K562 (cell line): ENCODE measurements around the gene URGCP.

ENCODE experiments used
- ATF7 ChIP-seq: fragments of 450-650 bp; IDR thresholded peaks from 2 replicates; pipeline ENCODE4 v1.7.1; 2014; ENCODE audit warnings: mild to moderate bottlenecking, moderate library complexity
- CHCHD3 ChIP-seq: fragments of 250-450 bp; sonication (Bioruptor Pico); IDR thresholded peaks from 2 replicates; pipeline ENCODE4 v2.1.2; 2022; ENCODE audit warnings: mild to moderate bottlenecking
- KDM5B ChIP-seq: fragments of 200-600 bp; sonication (generic); IDR thresholded peaks from 2 replicates; pipeline ENCODE4 v1.6.1; 2012; ENCODE audit warnings: low read depth, mild to moderate bottlenecking, moderate library complexity, low read length, control low read depth, inconsistent platforms; ENCODE audit not compliant: insufficient replicate concordance
- LARP7 ChIP-seq: fragments of 450-650 bp; IDR thresholded peaks from 2 replicates; pipeline ENCODE4 v1.6.1; 2016
- POLR2A ChIP-seq: fragments of 450-650 bp; conservative IDR thresholded peaks from 2 replicates; pipeline ENCODE4 v1.6.1; 2016
- RCOR1 ChIP-seq, 2 experiments: IDR thresholded peaks; 2 replicates each; pipeline ENCODE4 v1.6.1; 2012; ENCODE audit warnings: low read depth in 2 of 2, low read length in 2 of 2, borderline replicate concordance in 1 of 2, improper control_type of control experiment in 1 of 2
- SP1 ChIP-seq: sonication (generic); formaldehyde crosslinking; IDR thresholded peaks from 2 replicates; pipeline ENCODE4 v1.8.1; 2022; ENCODE audit warnings: mild to moderate bottlenecking, missing genetic modification reagents
- ZKSCAN1 ChIP-seq: fragments of 150-350 bp; IDR thresholded peaks from 2 replicates; pipeline ENCODE4 v1.6.1; 2016; ENCODE audit warnings: low read depth, low read length
- TF ChIP-seq, protein P1 (sequence below), 2 experiments: IDR thresholded peaks; 2 replicates each; pipeline ENCODE4 v1.6.1; 2011; ENCODE audit warnings: borderline replicate concordance in 1 of 2, control low read depth in 1 of 2, low read depth in 1 of 2, low read length in 1 of 2, mild to moderate bottlenecking in 1 of 2, mixed read lengths in 1 of 2, moderate library complexity in 1 of 2; ENCODE audit not compliant: insufficient read depth in 1 of 2, insufficient read length in 1 of 2, poor library complexity in 1 of 2, severe bottlenecking in 1 of 2; ENCODE audit errors: extremely low read depth in 1 of 2

DNA sequence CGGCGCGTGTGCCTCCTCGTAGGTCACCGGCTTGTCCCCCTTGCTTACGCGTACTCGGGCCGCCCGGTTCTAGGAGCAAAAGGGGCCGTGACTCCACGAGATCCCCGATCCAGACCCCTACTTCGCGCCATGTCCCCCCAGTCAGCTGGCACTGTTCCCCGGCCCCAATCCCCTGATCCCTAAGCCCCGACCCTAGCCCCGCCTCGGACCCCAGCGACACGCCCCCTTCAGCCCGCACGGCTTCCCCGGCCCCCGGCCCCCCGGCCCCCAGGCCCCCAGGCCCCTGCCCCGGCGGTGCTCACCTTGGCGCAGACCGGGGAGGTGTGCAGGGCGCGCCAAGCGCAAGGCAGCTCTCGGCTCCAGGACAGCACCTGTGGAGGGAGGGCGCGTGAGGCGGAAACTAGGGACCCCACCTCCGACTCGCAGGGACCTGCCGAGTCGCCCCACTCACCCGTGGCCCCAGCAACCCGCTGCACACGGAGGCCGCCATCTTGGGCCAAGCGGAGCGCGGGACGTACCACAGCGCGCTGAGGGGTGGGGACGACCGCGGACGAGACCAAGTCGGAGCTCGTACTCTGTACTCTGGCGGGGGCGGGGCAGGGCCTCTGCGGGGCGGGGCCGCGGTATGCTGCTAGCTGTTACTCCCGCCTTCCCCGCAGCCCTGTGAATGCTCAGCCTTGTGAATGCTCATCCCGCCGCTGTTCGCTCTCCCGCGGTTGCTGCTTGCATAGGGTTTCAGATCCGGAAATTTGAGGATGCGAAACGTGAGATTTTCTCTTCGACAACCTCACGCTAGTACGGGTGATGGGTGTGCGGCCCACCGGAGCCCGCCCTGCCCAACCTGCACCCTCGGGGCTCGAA, 37.2 kb downstream of the URGCP start, which contains the start of gene MRPS24:
- TF ChIP-seq, protein P1, sequence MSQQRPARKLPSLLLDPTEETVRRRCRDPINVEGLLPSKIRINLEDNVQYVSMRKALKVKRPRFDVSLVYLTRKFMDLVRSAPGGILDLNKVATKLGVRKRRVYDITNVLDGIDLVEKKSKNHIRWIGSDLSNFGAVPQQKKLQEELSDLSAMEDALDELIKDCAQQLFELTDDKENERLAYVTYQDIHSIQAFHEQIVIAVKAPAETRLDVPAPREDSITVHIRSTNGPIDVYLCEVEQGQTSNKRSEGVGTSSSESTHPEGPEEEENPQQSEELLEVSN (IDR thresholded peaks at IDR 0.05; ENCODE audit: borderline replicate concordance in 1 of 2, extremely low read depth in 1 of 2, insufficient read depth in 1 of 2, insufficient read length in 1 of 2, low read depth in 1 of 2, low read length in 1 of 2, poor library complexity in 1 of 2, severe bottlenecking in 1 of 2), result peak; percentile 58 to 85
- no peak for TF ChIP-seq LARP7
- peak; percentile 93 for TF ChIP-seq KDM5B
- no peak for TF ChIP-seq ZKSCAN1
- TF ChIP-seq RCOR1 (IDR thresholded peaks at IDR 0.05; ENCODE audit: borderline replicate concordance in 1 of 2, low read depth in 2 of 2, low read length in 2 of 2), result peak in 1 of 2 experiments; percentile 54; a peak in 1 of 4 replicates
- TF ChIP-seq POLR2A, result peak; percentile 88
- peak; percentile 98 for TF ChIP-seq ATF7
- TF ChIP-seq CHCHD3 (CRISPR knock-in tag), result no peak
- TF ChIP-seq SP1, result peak; percentile 87
